Measurements from ENCODE around the gene CR1.

- TF ChIP-seq, protein P1, sequence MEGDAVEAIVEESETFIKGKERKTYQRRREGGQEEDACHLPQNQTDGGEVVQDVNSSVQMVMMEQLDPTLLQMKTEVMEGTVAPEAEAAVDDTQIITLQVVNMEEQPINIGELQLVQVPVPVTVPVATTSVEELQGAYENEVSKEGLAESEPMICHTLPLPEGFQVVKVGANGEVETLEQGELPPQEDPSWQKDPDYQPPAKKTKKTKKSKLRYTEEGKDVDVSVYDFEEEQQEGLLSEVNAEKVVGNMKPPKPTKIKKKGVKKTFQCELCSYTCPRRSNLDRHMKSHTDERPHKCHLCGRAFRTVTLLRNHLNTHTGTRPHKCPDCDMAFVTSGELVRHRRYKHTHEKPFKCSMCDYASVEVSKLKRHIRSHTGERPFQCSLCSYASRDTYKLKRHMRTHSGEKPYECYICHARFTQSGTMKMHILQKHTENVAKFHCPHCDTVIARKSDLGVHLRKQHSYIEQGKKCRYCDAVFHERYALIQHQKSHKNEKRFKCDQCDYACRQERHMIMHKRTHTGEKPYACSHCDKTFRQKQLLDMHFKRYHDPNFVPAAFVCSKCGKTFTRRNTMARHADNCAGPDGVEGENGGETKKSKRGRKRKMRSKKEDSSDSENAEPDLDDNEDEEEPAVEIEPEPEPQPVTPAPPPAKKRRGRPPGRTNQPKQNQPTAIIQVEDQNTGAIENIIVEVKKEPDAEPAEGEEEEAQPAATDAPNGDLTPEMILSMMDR (IDR thresholded peaks at IDR 0.05; ENCODE audit: borderline replicate concordance, extremely low read depth, low read length, poor library complexity, severe bottlenecking): no peak
- TF ChIP-seq EZH2 (IDR thresholded peaks at IDR 0.05; ENCODE audit: borderline replicate concordance, low read depth, low read length, severe bottlenecking): no peak
Measured at GRCh38 chr1:207649865-207650580, 154.1 kb downstream of the CR1 start.
